HL-60 (cell line): ENCODE measurements around the gene FSTL4.

Source experiments
- CTCF ChIP-seq: IDR thresholded peaks from one replicate; pipeline ENCODE4 v1.5.1; 2011; ENCODE audit warnings: low read length, control low read depth, inconsistent platforms; ENCODE audit not compliant: insufficient read depth
- SPI1 ChIP-seq: IDR thresholded peaks from 2 replicates; pipeline ENCODE4 v1.6.1; 2012; ENCODE audit warnings: low read depth, mild to moderate bottlenecking, borderline replicate concordance

- TF ChIP-seq SPI1 (no peak), CTCF (no peak)
Measured at GRCh38 chr5:133386662-133387061, 225.7 kb downstream of the FSTL4 start.
